ENCODE data around the gene REEP1. TPM values are rescaled to one million over a fixed set of nuclear protein-coding genes. Genes with fewer than 3 reads are reported as not detected.

The REEP1 gene
- total and polyA plus RNA-seq, 2 of the 8 experiments (the other 6 are each of a cell fraction or from before 2014, with no cell fraction given): 0.74 to 1.5 TPM

DNA sequence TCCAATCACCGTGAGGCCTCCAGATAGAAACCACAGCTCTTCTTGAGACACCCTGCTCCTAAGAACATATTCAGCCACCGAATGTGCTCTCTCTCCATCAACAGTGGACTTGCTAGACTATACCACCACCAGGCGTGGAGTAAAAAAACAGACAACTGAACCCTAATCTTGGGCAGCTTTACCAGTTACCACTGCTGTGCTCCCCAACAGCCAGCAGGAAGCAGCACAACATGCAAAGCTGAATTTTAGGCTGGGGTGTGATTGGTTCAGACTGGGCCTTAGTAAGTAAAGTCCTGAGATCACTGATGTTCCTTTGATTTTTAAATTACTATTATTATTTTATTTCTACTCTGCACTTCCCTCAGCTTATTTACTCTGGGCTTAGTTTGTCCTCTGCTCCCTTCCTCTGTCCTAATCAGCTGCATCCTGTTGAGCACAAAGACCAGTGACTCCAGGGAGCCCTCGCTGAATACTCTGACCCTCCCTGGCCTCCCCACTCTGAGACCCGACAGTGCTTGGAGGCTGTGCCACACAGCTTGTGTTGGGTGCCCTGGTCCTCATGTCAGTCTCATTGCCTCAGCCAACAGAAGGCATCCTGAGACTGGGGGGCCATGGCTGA lies 116.3 kb downstream of the REEP1 start:
- POLR2A ChIA-PET (ENCODE audit: partially characterized antibody): interaction anchor here (0.6 to 1.5 kb wide), 4 partner anchors 10 to 84 kb away, joined by 3 to 4 read pairs (median 4); partner anchors contain the start of genes IMMT and MRPL35
- Histone ChIP-seq H3K18ac (ENCODE audit: extremely low read depth, low read length) (no peak overlapping the region; the same call in 1 of the 2 replicates), H2BK20ac (ENCODE audit: low read length) (no peak overlapping the region), H3K27ac (ENCODE audit: low read depth, low read length) (no peak overlapping the region), H3K79me1 (ENCODE audit: low read depth, low read length) (no peaks in the 10 kb centered on the region), H3K4ac (replicated peaks; ENCODE audit: insufficient read length, low read depth, low read length) (no peak overlapping the region), H2AK5ac (ENCODE audit: low read depth, low read length) (no peak overlapping the region), H3K23ac (ENCODE audit: insufficient read length) (no peak overlapping the region), H3K36me3 (ENCODE audit: control insufficient read depth in 2 of 4, insufficient read depth in 4 of 4, low read length in 3 of 4) (no peaks in the 10 kb centered on the region), H4K20me1 (replicated peaks in 1 of 2; ENCODE audit: control insufficient read depth in 1 of 2, insufficient read depth in 2 of 2, low read length in 2 of 2) (no peaks in the 10 kb centered on the region), H2BK12ac (ENCODE audit: low read depth, low read length) (no peak overlapping the region), H3K14ac (ENCODE audit: insufficient read length) (no peak overlapping the region), H2AFZ (ENCODE audit: low read length) (peak overlapping the region; percentile 49; the same call in 1 of the 2 replicates), H3K23me2 (ENCODE audit: low read depth, low read length) (no peaks in the 10 kb centered on the region), H4K5ac (ENCODE audit: insufficient read length, low read depth, low read length) (no peak overlapping the region), H2BK120ac (replicated peaks; ENCODE audit: low read depth, low read length) (no peak overlapping the region), H2BK15ac (ENCODE audit: low read length) (no peak overlapping the region), H2BK5ac (ENCODE audit: low read depth, low read length) (no peak overlapping the region), H4K8ac (ENCODE audit: extremely low read depth, insufficient read depth, low read length) (no peak overlapping the region; the same call in 1 of the 2 replicates), H3K4me1 (replicated peaks in 1 of 4; ENCODE audit: control insufficient read depth in 3 of 4, insufficient read depth in 4 of 4, low read length in 3 of 4) (peaks cover 2 to 12% (median 5%) of the 10 kb centered on the region in 4 experiments; a peak in 4 of 7 replicates), H3K56ac (replicated peaks; ENCODE audit: insufficient read length, low read depth, low read length) (no peak overlapping the region), H3K4me3 (ENCODE audit: extremely low read depth in 1 of 4, insufficient read depth in 2 of 4, low read depth in 3 of 4, low read length in 4 of 4) (no peak overlapping the region), H3K27me3 (replicated peaks in 1 of 4; ENCODE audit: control insufficient read depth in 3 of 4, extremely low read depth in 1 of 4, insufficient read depth in 3 of 4, low read length in 3 of 4) (no peaks in the 10 kb centered on the region), H3K79me2 (ENCODE audit: control insufficient read depth in 1 of 2, insufficient read depth in 2 of 2, low read length in 2 of 2) (no peaks in the 10 kb centered on the region), H3K4me2 (ENCODE audit: insufficient read depth in 1 of 2, low read depth in 2 of 2, low read length in 2 of 2) (no peak overlapping the region), H3K9ac (replicated peaks in 1 of 4; ENCODE audit: extremely low read depth in 1 of 4, low read depth in 3 of 4, low read length in 3 of 4) (no peak overlapping the region), H3K9me3 (ENCODE audit: insufficient read depth in 2 of 2, low read depth in 1 of 2, low read length in 1 of 2) (no peaks in the 10 kb centered on the region), H4K91ac (replicated peaks; ENCODE audit: insufficient read length, low read length) (no peak overlapping the region)
- WGBS, 2 experiments (ENCODE audit: extremely low coverage in 1 of 2, insufficient coverage in 1 of 2, insufficient read length in 1 of 2, insufficient replicate concordance in 2 of 2, low coverage in 1 of 2, low lambda C conversion rate in 2 of 2, missing lambda C conversion rate in 1 of 2): 68% methylated on average over 5 of the region's 5 CpGs; no CpG with 5 or more reads in 1 of the 2 experiments
- FAIRE-seq (no peak), DNase-seq (ENCODE audit: low read depth in 1 of 2, low spot score in 2 of 2) (no peak)
- CTCF ChIA-PET (ENCODE audit: partially characterized antibody): interaction anchor here (0.6 to 6.8 kb wide), 42 partner anchors 8 to 220 kb away, joined by 3 to 62 read pairs (median 4); partner anchors contain the start of gene KDM3A
- TF ChIP-seq, protein P1, sequence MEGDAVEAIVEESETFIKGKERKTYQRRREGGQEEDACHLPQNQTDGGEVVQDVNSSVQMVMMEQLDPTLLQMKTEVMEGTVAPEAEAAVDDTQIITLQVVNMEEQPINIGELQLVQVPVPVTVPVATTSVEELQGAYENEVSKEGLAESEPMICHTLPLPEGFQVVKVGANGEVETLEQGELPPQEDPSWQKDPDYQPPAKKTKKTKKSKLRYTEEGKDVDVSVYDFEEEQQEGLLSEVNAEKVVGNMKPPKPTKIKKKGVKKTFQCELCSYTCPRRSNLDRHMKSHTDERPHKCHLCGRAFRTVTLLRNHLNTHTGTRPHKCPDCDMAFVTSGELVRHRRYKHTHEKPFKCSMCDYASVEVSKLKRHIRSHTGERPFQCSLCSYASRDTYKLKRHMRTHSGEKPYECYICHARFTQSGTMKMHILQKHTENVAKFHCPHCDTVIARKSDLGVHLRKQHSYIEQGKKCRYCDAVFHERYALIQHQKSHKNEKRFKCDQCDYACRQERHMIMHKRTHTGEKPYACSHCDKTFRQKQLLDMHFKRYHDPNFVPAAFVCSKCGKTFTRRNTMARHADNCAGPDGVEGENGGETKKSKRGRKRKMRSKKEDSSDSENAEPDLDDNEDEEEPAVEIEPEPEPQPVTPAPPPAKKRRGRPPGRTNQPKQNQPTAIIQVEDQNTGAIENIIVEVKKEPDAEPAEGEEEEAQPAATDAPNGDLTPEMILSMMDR (IDR thresholded peaks at IDR 0.05; ENCODE audit: control extremely low read depth in 1 of 3, insufficient read depth in 1 of 3, low read depth in 1 of 3, low read length in 3 of 3): peak; percentile 79 to 87 (median 84)
- TF ChIP-seq RXRA (IDR thresholded peaks at IDR 0.05; ENCODE audit: insufficient read depth, low read depth, low read length) (no peak), TEAD4 (IDR thresholded peaks at IDR 0.05; ENCODE audit: low read depth, low read length) (no peak), SP2 (IDR thresholded peaks at IDR 0.05; ENCODE audit: low read length) (no peak), RAD21 (IDR thresholded peaks at IDR 0.05 in 1 of 2, conservative IDR thresholded peaks at IDR 0.05 in 1 of 2; ENCODE audit: low read depth in 2 of 2, low read length in 2 of 2) (peak; percentile 81 to 89), ASH2L (IDR thresholded peaks at IDR 0.05; ENCODE audit: low read length) (no peak), RBBP5 (IDR thresholded peaks at IDR 0.05; ENCODE audit: borderline replicate concordance, low read depth, low read length) (no peak), JUND (IDR thresholded peaks at IDR 0.05; ENCODE audit: low read length) (no peak), TAF7 (optimal IDR thresholded peaks at IDR 0.05; ENCODE audit: borderline replicate concordance, low read depth, low read length) (no peak)

Data from H1 (cell line).